HG03520 (cell line): ENCODE measurements around the gene NACC2.

ENCODE experiments used
- ATAC-seq: cut with Tn5 transposase; IDR thresholded peaks from one replicate; pipeline ENCODE4 v1.9.1; 2021; ENCODE audit warnings: mild to moderate bottlenecking, moderate library complexity; ENCODE audit not compliant: unreplicated experiment

The NACC2 gene

DNA sequence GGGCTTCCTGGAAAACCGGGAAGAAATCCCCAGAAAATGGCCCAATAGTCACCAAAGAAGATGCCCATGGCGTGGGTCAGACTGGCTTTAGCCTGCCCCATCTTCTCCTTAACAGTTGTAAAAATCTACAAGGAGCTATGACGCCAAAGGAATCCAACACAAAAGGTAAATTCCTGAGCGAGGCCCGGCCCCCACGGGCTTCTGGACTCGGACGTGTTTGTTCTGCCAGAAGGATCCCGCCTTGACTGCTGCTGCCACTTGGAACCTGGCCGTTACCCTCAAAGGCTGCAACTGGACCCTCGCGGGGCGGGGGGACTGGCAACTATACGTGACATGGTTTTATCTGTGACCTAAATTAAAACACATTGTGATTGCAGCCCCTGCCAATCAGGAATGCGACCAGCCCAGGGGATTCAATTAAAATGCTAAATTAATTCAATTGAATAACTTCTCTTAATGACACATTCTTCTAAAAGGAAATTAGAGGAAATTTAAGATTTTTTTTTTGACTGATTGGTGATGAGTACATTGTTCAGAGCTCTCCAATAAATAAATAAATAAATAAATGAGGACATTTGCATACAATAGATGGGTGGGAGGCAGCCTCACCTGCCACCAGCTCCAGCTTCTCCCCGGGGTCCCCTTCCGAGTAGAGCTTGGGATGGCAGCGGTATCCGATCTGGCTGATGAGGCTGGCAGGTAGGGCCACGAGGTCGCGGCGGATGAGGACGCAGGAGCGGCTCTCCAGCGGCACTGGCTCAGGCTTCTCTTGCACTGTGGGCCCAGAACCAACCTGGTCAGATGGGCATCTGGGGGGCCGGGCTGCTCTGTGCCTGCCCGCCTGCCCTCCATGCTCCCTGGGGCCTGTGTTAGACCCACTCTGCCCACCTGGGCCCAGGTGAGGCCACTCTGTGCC lies 79.2 kb downstream of the NACC2 start:
- no peak for ATAC-seq

DNA sequence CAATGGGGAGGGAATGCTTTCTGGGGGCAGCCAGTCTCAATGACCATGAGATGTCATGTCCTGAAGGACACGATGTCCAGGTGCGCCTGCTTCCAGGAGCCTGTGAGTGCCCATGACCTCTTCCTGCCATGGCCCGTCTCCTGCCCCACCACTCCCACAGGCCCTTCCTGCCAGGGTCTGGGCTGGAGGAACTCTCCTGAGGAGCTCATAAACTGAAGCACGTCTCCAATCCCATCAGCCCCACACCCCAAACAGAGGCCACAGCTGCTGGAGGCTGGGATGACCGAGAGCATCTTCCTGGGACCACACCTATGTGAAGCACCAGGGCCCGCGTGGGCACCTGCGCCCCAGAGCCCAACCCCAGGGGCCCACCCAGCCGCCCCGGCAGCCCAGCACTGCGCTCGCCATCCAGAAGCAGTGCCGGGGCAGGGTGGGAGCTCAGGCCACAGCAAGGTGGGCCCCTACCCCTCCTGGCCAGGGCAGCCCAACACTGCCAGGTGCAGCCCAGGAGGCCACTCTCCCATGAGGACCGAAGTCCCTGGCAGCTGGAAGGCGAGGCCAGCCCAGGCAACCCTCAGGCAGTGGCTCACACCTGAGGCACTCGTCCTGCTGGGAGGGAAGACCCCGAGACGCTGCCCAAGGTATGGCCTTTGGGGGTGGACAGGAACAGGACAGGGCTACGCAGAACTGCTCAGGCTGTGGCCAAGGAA lies 80.0 kb downstream of the NACC2 start:
- no peak for ATAC-seq

DNA sequence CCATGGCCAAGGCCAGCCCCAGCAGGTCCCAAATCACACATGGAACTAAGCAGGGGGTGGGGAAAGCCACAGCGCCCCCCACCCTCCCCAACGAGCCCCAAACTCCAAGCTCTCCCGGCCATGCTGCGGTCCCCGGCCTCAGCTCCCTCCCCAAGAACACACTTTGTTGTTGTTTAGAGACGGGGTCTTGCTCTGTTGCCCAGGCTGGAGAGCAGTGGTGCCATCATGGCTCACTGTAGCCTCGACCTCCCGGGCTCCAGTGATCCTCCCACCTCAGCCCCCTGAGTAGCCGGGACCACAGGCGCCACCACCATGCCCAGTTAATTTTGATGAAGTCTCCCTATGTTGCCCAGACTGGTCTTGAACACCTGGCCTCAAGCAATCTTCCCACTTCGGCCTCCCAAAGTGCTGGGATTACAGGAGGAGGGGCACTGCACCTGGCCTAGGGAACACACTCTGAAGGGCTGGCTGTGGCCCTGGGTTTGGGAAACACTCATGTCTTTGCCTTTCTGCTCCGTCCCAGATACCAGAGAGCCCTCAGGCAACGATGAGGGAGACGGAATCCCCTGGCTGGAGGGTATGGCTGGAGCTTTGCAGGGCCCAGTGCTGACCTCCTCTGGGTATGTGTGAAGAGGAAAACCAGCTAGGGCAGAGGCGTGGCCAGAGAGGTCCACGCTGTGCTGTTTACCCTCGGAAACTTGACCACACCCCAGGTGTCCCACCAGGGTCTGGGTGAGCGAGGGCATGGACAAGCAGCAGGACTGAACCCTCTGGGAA lies 80.8 kb downstream of the NACC2 start:
- no peak for ATAC-seq

DNA sequence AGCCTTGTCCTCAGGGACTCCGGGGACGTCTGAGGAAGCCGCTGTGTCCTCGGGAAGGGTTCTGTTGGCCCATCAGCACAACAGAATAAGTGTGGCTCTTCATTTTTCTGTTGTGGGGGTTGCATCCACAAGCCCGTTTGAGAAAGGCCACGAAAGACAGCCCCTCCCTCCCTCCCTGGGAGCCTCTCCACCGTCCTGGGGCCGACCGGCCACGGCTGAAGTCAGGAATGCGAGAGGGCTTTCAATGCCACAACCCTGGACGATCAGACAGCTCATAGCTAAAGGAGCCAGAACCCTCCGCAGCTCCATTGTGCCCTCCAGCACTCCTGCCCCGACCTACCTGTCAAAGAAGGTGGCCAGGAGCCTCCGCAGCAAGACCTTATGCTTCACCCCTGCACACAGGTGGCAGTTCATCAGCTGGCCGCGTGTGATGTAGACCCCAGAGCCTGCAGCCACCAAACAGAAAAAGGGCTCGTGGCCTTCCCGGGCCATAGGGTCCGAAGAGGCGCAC lies 81.5 kb downstream of the NACC2 start:
- ATAC-seq: no peak

DNA sequence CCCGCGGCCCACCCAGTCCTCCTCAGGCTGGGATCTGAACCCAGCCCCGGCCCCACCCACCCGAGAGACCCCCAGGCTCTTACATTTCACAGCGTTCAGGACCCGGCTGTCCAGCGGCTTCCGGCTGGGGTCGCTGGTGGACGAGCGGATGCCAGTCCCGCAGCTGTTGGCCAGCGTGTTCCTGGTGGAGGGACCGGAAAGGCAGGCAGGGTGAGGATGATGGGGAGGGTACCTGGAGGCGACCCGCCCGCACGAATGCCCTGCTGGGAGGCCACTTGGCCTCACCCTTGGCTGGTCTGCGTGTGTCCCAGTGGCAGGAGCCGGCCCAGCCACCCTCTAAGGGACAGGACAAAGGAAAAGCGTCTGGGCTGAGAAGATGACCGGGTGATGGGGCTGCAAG lies 82.0 kb downstream of the NACC2 start:
- no peak for ATAC-seq

DNA sequence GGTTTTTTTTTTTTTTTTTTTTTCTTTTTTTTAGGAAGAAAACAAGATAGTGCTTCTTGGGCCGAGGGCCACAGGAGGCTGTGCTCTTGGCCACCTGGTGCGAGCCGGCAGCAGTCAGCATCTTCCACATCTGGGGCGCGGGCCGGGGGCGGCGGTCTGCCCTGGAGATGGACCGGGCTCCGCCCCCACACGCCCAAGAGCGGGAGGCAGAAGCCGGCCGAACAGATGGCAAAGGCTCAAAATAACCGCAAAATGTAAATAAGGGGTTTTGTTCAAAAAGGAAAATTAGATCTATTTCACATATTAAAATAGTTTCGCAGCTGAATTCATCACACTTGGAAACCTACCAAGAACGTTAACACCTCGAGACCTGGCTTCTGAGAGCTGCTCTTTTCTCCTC lies 82.4 kb downstream of the NACC2 start:
- ATAC-seq: no peak

DNA sequence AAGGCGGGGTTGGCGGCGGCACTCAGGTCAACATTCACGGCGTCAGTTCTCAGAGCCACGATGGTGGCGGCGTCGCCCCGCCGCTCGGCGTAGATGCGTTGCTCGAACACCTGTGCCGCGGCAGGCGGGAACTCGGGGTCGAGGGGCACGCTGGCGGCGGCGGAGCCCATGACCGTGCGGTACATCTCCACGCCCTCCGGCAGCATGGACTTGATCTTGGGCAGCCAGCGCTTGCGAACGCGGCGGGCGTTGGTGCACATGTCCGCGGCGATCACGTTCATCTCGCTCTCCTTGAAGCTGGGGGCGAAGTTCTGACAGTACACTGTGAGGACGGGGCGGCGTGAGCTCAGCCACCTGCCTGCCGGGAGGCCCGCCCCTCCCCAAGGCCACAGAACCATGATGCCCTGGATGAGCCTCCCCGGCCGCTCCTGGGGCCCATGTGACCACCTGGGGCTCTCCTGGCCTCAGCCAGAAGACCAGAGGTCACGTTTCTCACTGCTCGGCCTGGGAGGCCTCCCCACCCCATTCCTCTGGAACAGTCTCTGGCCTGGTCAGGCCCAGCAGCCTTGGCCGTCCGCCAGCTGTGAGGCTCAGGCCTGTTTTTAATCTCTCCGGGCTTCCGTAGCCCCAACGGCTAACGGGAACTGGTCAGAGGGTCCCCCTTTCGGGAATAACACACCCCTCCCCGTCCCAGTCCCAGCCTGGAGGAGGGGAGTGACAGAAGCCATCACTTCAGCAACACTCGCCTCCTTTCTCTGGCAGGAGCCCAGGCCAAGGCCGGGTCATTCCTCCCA lies 83.2 kb downstream of the NACC2 start:
- no peak for ATAC-seq

DNA sequence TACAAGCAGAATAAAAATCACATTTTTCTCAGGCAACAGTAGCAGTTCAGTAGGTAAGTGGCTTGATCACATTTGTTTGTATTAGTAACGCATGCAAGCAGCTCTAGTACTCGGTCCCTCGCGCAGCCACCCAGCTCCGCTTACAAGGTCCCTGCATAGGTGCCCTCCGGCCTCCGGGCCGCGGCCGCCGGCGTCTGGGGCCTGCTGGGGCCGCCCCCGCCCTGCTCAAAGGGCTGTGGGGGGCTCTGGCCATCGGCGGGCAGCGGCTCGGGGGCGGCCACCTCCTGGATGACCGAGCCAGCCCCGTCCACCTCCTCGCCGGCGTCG lies 83.8 kb downstream of the NACC2 start:
- no peak for ATAC-seq

DNA sequence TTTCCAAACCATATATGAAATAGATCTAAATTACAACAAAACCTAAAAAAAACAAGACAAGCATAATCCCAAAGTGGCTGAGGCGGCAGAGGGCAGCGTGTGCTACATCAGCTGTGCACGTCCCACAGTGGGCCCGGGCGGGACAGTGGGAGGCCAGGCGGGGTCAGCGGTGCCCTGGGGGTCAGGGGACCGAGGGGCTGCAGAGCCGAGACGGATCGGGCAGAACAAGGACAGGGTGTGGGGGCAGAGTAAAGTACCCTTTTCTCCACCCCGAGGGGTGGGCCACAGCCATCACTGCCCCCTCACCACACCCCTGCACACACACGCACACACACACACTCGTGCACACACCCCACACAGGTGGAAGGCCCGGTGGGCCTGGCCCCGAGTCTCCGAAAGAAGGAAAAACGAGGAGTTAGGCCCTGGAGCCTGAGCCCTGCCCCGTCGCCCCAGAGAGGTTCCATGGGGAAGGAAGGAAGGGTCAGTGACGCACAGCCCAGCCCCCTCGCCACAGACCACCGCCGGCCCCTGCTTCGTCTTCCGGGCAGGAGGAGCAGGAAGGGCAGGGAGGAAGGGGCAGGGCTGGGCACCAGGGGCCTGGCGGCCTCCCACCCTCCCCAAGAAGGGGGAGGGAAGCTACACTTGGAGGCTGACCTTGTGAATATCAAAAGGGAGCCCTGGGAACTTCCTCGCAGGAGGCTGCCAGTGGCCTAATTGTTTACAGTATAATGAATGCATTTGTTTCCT lies 84.3 kb downstream of the NACC2 start:
- no peak for ATAC-seq

DNA sequence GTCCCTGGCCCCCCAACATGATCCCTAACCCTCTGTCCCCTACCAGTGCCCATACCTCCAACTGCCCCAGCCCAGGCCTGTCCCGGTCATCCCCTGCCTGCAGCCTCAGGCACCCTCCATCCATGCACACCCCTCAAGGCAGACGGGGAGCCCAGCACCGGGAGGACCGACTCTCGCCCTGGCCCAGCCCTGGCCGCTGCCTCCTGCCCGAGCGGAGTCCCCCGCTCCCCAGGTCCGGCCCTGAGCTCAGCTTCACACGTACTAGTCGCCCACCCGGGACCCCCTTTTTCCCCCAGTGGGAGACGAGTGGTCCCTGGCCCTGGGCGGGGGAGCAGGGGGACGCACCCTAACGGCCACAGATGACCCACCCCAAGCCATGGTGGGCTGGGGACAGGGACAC lies 84.9 kb downstream of the NACC2 start:
- no peak for ATAC-seq

DNA sequence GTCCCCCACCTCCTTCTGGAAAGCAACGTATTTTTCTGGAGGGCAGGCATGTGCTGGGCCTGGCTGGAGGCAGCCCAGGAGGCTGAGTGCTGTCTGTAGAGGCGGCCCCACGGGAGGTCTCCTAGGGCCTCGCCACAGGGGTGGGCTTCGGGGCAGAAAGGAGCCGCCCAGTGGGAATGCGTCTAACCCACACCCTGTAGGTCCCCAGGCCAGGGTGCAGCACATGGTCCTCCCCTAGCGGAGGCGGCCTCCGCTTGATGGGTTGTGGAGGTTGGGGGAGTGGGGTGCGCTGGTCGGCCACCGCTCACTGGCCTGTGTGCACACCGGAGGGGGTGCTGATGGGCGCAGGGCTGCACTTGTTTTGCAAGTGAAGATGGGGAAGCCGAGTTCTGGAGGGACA lies 85.6 kb downstream of the NACC2 start:
- no peak for ATAC-seq

DNA sequence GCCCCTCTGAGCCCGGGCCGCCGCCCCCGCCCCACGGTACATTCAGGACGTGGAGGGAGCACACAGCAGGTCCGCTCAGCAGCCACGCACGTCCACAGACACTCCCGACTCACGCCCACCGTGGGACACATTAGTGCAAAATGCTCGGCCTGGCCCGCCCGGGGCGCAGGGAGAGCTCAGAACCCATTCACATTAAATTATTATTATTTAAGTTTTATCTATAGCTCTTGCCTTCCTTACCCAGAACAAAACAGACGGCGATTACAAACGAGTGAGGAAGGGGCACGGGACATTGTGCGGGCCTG lies 86.4 kb downstream of the NACC2 start:
- ATAC-seq: no peak

DNA sequence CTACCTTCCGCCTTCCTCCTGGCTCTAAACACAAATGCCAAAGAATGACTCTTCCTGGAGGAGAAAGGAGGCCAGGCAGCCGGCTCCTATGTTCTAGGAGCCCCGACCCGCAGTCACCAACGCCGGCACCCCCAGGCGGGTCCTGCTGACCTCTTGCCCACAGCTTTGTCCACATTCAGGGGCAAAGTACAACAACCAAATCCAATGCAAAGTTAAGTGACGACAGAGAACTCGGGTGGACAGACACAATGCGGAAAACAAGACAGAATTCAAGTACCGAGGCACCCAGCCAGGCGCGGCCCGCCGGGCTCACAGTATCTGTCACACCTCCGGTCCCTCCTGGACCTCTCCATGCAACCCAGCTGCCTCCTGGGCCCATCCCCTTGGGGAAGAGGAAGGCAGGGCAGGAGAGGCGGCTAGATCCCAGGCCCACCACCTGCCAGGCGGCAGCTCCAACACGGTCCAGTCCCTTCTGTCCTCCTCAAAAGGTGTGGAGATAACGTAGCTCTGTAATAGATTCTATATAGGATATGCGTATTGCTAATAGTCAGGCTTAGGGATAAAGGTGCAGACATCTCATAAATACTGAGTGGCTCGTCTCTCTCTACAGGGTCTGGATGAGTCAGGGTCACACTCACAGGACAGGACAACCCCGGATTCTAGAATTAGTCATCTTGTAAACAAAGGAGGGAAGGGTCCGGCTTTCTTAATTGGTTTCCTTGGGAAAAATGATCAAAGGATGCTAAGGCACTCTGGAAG lies 87.0 kb downstream of the NACC2 start:
- no peak for ATAC-seq

DNA sequence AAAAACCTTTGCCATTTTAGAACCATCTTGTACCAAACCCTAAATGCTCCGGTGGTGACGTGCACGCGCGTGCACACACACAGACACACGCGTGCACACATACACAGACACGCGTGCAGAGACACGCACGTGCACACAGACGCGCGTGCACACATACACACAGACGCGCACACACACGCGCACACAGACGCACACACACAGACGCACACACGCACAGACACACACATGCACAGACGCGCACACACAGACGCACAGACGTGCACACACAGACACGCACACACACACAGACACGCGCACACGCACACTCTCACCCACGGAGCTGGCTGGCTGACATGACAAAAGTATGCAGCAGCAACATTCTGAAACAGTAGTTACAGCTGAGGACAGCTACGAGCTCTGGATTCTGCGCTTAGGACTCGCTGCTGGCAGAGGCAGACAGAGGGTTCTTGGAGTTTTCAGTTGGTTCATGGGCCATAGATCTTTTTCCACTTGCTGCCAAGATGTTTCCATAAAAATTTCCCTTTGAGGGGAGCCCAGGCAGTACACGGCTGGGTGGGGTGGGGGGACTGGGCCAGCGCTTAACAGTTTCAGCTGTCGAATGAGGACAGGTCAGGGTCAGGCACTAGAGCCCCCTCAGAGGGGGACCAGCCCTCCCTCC lies 87.7 kb downstream of the NACC2 start:
- ATAC-seq: no peak

DNA sequence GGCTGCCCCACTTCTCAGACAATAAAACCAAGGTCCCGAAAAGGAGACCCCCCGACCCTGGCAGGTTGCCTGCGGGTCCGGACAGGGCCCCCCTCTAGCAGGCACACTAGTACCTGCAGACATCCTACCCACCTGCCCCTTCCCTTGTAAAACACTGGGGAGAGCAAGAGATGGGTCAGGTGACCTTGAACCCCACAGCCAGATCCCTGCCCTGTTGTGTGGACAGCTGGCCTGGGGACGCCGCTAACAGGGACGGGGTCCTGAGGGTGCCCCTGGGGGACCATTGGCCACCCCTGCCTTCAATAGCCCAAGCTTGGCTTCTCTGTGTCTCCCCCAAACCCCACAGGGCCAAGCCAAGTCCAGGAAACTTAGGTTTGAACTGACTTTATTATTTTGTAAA lies 88.9 kb downstream of the NACC2 start:
- no peak for ATAC-seq

DNA sequence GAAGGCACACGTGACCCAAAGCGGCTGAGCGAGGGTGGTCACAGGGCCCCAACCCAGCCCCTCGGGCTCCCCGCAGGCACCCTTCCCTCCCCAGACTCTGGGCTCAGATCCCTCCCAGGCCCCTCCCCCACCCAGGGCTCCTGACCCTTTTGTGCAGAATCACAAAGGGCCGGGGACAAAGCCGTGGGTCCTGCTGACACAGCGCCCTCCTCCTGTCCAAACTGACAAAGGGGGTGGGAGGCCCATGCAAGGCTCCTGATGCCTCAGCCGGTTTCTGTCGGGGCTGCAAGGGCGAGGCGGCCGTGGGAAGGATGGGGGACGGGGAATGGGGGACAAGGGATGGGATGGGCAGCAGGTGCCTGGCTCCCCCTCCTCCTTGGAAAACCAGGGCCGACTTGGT lies 90.4 kb downstream of the NACC2 start:
- no peak for ATAC-seq

DNA sequence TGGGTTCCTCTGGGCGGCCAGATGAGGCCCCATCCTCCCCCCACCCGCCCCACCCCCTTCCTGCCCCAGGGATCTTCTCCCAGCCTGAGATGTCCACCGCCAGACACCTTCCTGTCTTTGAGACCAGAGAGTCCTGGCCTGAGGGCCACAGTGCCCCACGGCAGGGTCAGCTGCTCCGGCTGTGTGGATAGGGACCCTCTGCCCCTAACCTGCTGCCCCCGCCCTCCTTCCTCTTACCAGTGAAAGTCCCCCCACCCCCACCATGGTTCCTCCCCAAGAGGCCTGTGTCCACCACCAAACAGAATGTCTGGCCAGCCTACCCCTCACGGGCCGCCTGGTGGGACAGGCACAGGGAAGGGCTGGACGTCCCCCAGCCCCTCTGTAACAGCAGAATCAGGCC lies 90.9 kb downstream of the NACC2 start:
- ATAC-seq: no peak

DNA sequence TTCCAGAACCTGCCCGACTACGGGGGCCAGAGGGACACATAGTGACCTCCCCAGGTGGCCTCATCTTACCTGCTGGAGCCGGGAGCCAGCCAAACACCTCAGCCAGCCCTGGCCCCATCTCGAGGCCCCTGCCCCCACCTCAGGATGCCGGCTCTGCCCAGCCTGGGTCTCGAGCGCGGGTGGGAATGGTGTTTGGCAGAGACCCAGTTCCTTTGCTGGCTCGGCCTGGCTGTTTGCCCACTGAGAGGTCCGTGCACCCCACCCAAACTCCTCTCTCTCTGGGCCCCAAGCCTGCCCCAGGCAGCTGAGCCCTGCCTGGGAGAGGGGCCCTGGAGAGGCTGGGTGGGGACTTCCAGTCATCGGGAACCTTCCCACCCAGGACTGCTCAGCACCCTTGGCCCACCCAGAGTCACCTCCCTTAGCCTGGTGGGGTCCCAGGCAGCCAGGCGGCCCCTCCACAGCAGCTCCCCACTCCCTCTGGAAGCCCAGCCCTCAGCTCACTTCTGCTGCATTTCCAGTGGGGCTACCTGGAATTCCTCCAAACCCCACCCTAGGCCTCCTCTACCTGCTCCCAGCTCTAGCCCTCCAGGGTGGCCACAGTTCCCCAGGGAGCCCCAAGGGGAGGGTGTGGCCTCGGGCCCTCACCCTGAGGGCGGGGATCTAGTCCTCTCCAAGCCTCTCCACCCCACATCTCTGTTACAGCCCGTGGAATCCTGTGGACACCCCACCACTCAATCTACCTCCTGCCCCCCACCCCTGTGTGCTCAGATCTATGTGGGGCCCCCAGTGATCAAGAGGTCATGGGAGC lies 91.5 kb downstream of the NACC2 start:
- ATAC-seq: no peak
